ENCODE results near the gene PWWP2B. TPM values are rescaled to one million over a fixed set of nuclear protein-coding genes. Genes with fewer than 3 reads are reported as not detected.

PWWP2B gene
- total RNA-seq: 58.9 and 65.3 TPM in 2 replicates

GRCh38 chr10:132397036-132397541 lies at the start of gene PWWP2B:
Gene PWWP2B (plus strand): TSS chr10:132397200. CDS start chr10:132397227, 27 bp downstream.

Other genes starting within 250 kb of the PWWP2B start
- 1.2 TPM in 1 of 2 replicates, not detected in the other for gene DPYSL4, start 210.3 kb upstream of the PWWP2B start, total RNA-seq
- gene STK32C, start 89.2 kb upstream of the PWWP2B start, total RNA-seq: 6.5 and 7.5 TPM in 2 replicates
- 7.1 and 8.6 TPM in 2 replicates for gene LRRC27, start 65.0 kb upstream of the PWWP2B start, total RNA-seq
- 26.3 and 47.3 TPM in 2 replicates for gene INPP5A, start 140.6 kb downstream of the PWWP2B start, total RNA-seq